GM12875 (cell line): ENCODE results near the gene B4GALT3.

ENCODE experiments used
- H3K4me3 ChIP-seq: one replicate; pipeline ENCODE4 v1.5.1; 2011; ENCODE audit warnings: low read depth, low read length, control low read depth
- TF ChIP-seq, protein P1 (sequence below): IDR thresholded peaks from 2 replicates; pipeline ENCODE4 v1.5.1; 2011; ENCODE audit warnings: low read depth, mild to moderate bottlenecking, control low read depth, inconsistent platforms, low read length, moderate library complexity, borderline replicate concordance; ENCODE audit not compliant: insufficient read depth

Gene B4GALT3

DNA sequence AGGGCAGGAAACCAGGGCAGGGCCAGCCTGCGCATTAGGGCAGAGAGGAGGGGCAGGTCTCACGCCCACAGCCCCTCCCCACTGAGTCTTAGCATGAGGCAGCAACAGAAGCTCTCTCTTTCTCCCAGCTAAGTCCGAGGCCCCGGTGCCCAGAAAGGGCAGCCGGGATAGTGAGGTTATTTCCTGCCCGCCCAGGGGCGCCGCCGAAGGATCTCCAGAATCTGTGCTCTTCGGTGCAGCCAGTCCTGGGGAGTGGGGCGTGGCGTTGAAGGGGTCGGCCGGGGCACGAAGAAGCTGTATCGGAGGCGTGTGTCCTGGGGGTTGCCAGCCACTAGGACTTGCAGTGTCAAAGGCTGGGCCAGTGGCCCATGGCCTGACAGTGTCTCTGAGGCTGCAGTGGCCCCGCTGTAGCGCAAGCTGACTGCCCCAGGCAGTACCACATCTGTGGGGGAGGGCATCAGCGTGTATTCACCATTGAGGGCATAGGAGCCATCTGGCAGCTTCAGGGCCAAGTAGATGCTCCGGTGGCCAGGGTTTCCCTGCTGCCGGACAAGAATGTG, 13.7 kb upstream of the B4GALT3 start:
- H3K4me3 ChIP-seq: no peak overlapping the region
- TF ChIP-seq, protein P1, sequence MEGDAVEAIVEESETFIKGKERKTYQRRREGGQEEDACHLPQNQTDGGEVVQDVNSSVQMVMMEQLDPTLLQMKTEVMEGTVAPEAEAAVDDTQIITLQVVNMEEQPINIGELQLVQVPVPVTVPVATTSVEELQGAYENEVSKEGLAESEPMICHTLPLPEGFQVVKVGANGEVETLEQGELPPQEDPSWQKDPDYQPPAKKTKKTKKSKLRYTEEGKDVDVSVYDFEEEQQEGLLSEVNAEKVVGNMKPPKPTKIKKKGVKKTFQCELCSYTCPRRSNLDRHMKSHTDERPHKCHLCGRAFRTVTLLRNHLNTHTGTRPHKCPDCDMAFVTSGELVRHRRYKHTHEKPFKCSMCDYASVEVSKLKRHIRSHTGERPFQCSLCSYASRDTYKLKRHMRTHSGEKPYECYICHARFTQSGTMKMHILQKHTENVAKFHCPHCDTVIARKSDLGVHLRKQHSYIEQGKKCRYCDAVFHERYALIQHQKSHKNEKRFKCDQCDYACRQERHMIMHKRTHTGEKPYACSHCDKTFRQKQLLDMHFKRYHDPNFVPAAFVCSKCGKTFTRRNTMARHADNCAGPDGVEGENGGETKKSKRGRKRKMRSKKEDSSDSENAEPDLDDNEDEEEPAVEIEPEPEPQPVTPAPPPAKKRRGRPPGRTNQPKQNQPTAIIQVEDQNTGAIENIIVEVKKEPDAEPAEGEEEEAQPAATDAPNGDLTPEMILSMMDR: no peak

DNA sequence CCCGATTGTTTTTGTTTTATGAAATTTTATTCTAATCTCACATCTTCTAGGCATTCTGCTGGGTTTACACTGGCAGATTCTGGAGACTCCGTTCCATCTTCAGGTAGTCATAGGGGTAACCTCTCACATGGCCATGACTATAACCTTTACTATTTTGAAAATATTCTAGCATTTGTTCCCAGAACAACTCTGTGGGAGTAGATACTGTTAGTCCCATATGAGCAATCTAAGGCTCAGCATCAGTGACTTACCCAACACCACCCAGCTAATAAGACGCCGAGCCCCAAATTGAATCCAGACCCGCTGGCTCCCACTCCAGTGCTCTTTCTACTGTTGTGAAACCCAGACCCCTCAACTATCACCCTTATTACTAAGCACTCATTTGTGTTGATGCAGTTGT, 11.7 kb upstream of the B4GALT3 start:
- TF ChIP-seq, protein P1: no peak
- H3K4me3 ChIP-seq: no peak overlapping the region

DNA sequence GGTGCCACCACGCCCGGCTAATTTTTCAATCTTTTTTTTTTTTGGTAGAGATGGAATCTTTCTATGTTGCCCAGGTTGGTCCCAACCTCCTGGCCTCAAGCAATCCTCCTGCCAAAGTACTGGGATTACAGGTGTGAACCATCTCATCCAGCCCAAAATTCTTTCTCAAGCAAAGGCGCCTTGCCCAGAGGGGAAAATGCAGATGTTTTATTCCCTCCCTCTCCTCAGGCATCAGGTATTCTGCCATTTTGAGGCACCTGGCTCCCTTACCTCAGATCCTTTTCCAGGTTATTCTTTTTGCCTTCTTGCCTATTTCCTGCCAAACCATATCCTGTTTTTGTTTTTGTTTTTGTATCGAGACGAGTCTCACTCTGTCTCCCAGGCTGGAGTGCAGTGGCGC, 11.1 kb upstream of the B4GALT3 start:
- TF ChIP-seq, protein P1: no peak
- H3K4me3 ChIP-seq: no peak overlapping the region

GRCh38 chr1:161187311-161187710, 10.0 kb upstream of the B4GALT3 start:
- no peak overlapping the region for H3K4me3 ChIP-seq
- TF ChIP-seq, protein P1: no peak

DNA sequence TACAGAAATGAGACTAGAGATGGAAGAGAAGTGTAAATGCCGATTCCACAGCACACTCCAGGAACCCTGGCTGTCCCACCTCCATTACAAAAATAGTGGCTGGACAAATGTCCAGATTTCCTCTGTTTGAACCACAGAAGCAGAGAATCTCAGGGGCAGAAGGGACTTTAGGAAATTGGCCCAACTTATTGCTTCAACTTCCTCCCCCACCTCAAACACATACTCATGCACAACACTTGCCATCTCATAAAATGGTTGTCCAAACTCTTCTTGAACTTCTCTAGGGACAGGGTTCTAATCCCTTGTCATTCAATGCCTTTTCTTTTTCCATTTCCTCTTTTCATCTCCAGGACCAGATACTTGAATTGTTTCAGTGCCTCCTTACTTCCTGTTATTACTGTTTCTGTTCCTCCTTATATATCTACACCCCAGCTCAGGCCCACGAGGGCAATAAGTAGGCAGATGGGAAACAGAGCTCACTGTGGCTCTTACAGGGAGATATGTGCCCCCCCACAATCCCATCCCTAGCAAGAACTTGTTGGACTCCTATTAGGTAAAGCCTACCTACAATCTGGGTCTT, 8.5 kb upstream of the B4GALT3 start:
- TF ChIP-seq, protein P1: no peak
- H3K4me3 ChIP-seq: no peak overlapping the region

GRCh38 chr1:161185282-161185682, 8.0 kb upstream of the B4GALT3 start:
- peak overlapping the region; percentile 35 for H3K4me3 ChIP-seq
- TF ChIP-seq, protein P1: no peak

DNA sequence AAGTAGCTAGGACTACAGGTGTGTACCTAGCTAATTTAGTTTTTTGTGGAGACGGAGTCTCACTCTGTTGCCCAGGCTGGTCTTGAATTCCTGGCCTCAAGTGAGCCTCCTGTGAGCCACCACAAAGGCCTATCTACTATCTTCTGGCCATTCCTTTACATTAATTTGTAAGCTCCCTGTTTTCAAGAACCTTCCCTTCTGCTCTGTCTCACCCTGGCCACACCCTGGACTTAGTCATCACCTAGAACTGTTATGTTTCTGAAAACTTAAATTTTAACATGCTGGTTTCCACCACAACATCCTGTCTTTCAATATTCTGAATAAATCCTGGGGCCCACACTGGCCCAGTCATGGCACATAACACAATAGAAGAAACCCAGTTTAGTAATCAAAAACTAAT, 4.9 kb upstream of the B4GALT3 start:
- TF ChIP-seq, protein P1: no peak
- no peak overlapping the region for H3K4me3 ChIP-seq
